Astrocyte of the spinal cord (primary cell): Measurements from ENCODE around the gene LUC7L.
"Not testable (repeated sequence)": the region's sequence is repeated elsewhere in the genome, so short reads cannot be mapped to it uniquely, and the experiment has no call there.

Experiments used
- DNase-seq: peaks from one replicate; pipeline ENCODE4 v3.0.0; 2011; ENCODE audit warnings: low read depth, low spot score
- H3K4me3 ChIP-seq: 2 replicates; pipeline ENCODE4 v1.5.1; 2011; ENCODE audit warnings: low read depth, mild to moderate bottlenecking, low read length, moderate library complexity
- in situ Hi-C: cut with HindIII; loops from 2 replicates; pipeline ENCODE4 v1.10.0; 2017; ENCODE audit warnings: low sequenced_read_pairs
- TF ChIP-seq, protein P1 (sequence below): IDR thresholded peaks from 2 replicates; pipeline ENCODE4 v1.5.1; 2012; ENCODE audit warnings: low read depth, mild to moderate bottlenecking, low read length, inconsistent platforms

The LUC7L gene

DNA sequence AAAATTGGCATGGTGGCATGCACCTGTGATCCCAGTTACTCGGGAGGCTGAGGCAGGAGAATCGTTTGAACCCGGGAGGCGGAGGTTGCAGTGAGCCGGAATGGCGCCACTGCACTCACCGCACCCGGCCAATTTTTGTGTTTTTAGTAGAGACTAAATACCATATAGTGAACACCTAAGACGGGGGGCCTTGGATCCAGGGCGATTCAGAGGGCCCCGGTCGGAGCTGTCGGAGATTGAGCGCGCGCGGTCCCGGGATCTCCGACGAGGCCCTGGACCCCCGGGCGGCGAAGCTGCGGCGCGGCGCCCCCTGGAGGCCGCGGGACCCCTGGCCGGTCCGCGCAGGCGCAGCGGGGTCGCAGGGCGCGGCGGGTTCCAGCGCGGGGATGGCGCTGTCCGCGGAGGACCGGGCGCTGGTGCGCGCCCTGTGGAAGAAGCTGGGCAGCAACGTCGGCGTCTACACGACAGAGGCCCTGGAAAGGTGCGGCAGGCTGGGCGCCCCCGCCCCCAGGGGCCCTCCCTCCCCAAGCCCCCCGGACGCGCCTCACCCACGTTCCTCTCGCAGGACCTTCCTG is 49.1 kb downstream of the LUC7L start, which contains the start of gene HBQ1:
Gene HBQ1 (plus strand): TSS at position 359 of the 575 bp plus-strand sequence. CDS start 28 bp downstream, at position 387.
- TF ChIP-seq, protein P1, sequence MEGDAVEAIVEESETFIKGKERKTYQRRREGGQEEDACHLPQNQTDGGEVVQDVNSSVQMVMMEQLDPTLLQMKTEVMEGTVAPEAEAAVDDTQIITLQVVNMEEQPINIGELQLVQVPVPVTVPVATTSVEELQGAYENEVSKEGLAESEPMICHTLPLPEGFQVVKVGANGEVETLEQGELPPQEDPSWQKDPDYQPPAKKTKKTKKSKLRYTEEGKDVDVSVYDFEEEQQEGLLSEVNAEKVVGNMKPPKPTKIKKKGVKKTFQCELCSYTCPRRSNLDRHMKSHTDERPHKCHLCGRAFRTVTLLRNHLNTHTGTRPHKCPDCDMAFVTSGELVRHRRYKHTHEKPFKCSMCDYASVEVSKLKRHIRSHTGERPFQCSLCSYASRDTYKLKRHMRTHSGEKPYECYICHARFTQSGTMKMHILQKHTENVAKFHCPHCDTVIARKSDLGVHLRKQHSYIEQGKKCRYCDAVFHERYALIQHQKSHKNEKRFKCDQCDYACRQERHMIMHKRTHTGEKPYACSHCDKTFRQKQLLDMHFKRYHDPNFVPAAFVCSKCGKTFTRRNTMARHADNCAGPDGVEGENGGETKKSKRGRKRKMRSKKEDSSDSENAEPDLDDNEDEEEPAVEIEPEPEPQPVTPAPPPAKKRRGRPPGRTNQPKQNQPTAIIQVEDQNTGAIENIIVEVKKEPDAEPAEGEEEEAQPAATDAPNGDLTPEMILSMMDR: peak; percentile 33
- in situ Hi-C loops: no loop called here
- H3K4me3 ChIP-seq: peak within 1 kb of the TSS; percentile 26
- DNase-seq: no peak

DNA sequence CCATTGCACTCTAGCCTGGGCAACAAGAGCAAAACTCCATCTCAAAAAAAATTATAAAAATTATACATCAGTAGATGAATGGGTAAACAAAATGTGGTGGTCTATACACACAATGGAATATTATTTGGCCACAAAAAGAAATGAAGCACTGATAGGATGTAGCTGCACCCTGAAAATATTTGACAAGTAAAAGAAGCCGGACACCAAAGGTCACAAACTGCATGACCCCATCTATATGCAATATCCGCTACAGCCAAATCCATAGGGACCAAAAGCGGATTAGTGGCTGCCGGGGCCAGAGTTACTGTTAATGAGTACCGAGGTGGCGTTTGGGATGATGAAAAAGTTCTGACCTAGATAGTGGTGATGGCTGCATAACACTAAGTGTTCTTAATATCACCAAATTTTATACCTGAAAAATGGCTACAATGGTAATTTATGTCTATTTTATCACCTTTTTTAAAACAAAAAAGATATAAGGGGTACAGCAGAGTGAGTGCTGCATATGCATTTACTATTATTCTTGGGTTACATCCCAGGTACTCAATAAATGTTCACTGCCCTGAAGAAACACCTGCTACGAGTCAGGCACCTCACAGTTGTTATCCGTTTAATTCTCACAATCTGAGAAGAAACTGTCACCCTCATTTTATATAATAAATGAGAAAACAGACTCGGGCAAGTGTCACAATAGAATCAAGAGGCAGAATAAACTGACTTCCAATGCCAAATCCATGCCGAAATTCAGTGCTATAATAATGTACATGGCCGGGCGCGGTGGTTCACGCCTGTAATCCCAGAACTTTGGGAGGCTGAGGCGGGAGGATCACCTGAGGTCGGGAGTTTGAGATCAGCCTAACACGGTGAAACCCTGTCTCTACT is 49.8 kb downstream of the LUC7L start:
- in situ Hi-C loops: no loop called here
- no peak for DNase-seq
- no peak overlapping the region for H3K4me3 ChIP-seq
- TF ChIP-seq, protein P1: no peak

DNA sequence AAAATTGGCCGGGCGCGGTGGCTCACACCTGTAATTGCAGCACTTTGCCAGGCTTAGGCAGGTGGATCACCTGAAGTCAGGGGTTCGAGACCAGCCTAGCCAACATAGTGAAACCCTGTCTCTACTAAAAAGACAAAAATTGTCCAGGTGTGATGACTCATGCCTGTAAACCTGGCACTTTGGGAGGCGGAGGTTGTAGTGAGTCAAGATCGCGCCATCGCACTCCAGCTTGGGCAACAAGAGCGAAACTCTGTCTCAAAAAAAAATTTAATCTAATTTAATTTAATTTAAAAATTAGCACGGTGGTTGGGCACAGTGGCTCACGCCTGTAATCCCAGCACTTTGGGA is 50.6 kb downstream of the LUC7L start:
- no peak overlapping the region for H3K4me3 ChIP-seq
- in situ Hi-C loops: no loop called here
- TF ChIP-seq, protein P1: no peak
- no peak for DNase-seq

DNA sequence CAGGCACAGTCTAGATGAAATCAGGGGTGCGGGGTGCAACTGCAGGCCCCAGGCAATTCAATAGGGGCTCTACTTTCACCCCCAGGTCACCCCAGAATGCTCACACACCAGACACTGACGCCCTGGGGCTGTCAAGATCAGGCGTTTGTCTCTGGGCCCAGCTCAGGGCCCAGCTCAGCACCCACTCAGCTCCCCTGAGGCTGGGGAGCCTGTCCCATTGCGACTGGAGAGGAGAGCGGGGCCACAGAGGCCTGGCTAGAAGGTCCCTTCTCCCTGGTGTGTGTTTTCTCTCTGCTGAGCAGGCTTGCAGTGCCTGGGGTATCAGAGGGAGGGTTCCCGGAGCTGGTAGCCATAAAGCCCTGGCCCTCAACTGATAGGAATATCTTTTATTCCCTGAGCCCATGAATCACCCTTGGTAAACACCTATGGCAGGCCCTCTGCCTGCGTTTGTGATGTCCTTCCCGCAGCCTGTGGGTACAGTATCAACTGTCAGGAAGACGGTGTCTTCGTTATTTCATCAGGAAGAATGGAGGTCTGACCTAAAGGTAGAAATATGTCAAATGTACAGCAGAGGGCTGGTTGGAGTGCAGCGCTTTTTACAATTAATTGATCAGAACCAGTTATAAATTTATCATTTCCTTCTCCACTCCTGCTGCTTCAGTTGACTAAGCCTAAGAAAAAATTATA is 51.1 kb downstream of the LUC7L start:
- no peak overlapping the region for H3K4me3 ChIP-seq
- TF ChIP-seq, protein P1: no peak
- in situ Hi-C loops: no loop called here
- no peak for DNase-seq

DNA sequence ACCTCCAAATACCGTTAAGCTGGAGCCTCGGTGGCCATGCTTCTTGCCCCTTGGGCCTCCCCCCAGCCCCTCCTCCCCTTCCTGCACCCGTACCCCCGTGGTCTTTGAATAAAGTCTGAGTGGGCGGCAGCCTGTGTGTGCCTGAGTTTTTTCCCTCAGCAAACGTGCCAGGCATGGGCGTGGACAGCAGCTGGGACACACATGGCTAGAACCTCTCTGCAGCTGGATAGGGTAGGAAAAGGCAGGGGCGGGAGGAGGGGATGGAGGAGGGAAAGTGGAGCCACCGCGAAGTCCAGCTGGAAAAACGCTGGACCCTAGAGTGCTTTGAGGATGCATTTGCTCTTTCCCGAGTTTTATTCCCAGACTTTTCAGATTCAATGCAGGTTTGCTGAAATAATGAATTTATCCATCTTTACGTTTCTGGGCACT is 51.8 kb downstream of the LUC7L start:
- no peak for DNase-seq
- no peak overlapping the region for H3K4me3 ChIP-seq
- in situ Hi-C loops: no loop called here
- TF ChIP-seq, protein P1: no peak

DNA sequence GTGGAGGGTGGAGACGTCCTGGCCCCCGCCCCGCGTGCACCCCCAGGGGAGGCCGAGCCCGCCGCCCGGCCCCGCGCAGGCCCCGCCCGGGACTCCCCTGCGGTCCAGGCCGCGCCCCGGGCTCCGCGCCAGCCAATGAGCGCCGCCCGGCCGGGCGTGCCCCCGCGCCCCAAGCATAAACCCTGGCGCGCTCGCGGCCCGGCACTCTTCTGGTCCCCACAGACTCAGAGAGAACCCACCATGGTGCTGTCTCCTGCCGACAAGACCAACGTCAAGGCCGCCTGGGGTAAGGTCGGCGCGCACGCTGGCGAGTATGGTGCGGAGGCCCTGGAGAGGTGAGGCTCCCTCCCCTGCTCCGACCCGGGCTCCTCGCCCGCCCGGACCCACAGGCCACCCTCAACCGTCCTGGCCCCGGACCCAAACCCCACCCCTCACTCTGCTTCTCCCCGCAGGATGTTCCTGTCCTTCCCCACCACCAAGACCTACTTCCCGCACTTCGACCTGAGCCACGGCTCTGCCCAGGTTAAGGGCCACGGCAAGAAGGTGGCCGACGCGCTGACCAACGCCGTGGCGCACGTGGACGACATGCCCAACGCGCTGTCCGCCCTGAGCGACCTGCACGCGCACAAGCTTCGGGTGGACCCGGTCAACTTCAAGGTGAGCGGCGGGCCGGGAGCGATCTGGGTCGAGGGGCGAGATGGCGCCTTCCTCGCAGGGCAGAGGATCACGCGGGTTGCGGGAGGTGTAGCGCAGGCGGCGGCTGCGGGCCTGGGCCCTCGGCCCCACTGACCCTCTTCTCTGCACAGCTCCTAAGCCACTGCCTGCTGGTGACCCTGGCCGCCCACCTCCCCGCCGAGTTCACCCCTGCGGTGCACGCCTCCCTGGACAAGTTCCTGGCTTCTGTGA is 52.5 kb downstream of the LUC7L start, which contains the start of gene HBA1:
Gene HBA1 (plus strand): TSS at position 204 of the 906 bp plus-strand sequence. CDS start 37 bp downstream, at position 241.
- in situ Hi-C loops, DNase-seq, H3K4me3 ChIP-seq: not testable (repeated sequence)

DNA sequence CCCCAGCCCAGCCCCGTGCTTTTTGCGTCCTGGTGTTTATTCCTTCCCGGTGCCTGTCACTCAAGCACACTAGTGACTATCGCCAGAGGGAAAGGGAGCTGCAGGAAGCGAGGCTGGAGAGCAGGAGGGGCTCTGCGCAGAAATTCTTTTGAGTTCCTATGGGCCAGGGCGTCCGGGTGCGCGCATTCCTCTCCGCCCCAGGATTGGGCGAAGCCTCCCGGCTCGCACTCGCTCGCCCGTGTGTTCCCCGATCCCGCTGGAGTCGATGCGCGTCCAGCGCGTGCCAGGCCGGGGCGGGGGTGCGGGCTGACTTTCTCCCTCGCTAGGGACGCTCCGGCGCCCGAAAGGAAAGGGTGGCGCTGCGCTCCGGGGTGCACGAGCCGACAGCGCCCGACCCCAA is 53.2 kb downstream of the LUC7L start:
- DNase-seq, in situ Hi-C loops, H3K4me3 ChIP-seq: not testable (repeated sequence)
